ENCODE results near the gene FOXP4.

FOXP4 gene

GRCh38 chr6:41630069-41630468 lies 83.9 kb downstream of the FOXP4 start:
- no peak for DNase-seq (ENCODE audit: low read depth)

GRCh38 chr6:41630946-41631345 lies 84.8 kb downstream of the FOXP4 start:
- no peak for DNase-seq (ENCODE audit: low read depth)

GRCh38 chr6:41633056-41633634 lies 87.0 kb downstream of the FOXP4 start:
- DNase-seq (ENCODE audit: low read depth), result no peak

GRCh38 chr6:41634657-41635056 lies 88.5 kb downstream of the FOXP4 start:
- no peak for DNase-seq (ENCODE audit: low read depth)

- DNase-seq (ENCODE audit: low read depth), result no peak
Measured at GRCh38 chr6:41635365-41635764, 89.2 kb downstream of the FOXP4 start.

- no peak for DNase-seq (ENCODE audit: low read depth)
Measured at GRCh38 chr6:41636833-41637193, 90.6 kb downstream of the FOXP4 start.

- DNase-seq (ENCODE audit: low read depth), result no peak
Measured at GRCh38 chr6:41637194-41638001, 91.2 kb downstream of the FOXP4 start.

GRCh38 chr6:41638002-41638934 lies 92.1 kb downstream of the FOXP4 start, which contains the start of gene MDFI:
Gene MDFI (plus strand): TSS chr6:41638468. CDS start chr6:41638750, 282 bp downstream.
- no peak for DNase-seq (ENCODE audit: low read depth)

GRCh38 chr6:41638935-41639808 lies 93.0 kb downstream of the FOXP4 start:
- DNase-seq (ENCODE audit: low read depth), result no peak

GRCh38 chr6:41639809-41640371 lies 93.7 kb downstream of the FOXP4 start:
- DNase-seq (ENCODE audit: low read depth), result no peak

GRCh38 chr6:41640426-41640825 lies 94.2 kb downstream of the FOXP4 start:
- DNase-seq (ENCODE audit: low read depth), result no peak

- no peak for DNase-seq (ENCODE audit: low read depth)
Measured at GRCh38 chr6:41641352-41641925, 95.3 kb downstream of the FOXP4 start.

- DNase-seq (ENCODE audit: low read depth), result no peak
Measured at GRCh38 chr6:41642090-41642959, 96.1 kb downstream of the FOXP4 start.

GRCh38 chr6:41642960-41643898 lies 97.0 kb downstream of the FOXP4 start:
- no peak for DNase-seq (ENCODE audit: low read depth)

GRCh38 chr6:41643899-41644269 lies 97.7 kb downstream of the FOXP4 start:
- no peak for DNase-seq (ENCODE audit: low read depth)

- DNase-seq (ENCODE audit: low read depth), result no peak
Measured at GRCh38 chr6:41644297-41644879, 98.2 kb downstream of the FOXP4 start.

GRCh38 chr6:41645007-41645618 lies 98.9 kb downstream of the FOXP4 start:
- no peak for DNase-seq (ENCODE audit: low read depth)
